Activated CD4-positive, alpha-beta T cell treated with anti-CD3 and anti-CD28 coated beads, Interleukin-2, Interleukin-6, amounts not matched to agents 100 ng/mL and 50 ng/mL, durations not matched to agents 16 hours and 8 hours (primary cell): Measurements from ENCODE around the gene ECPAS.
"Not testable (repeated sequence)": the region's sequence is repeated elsewhere in the genome, so short reads cannot be mapped to it uniquely, and the experiment has no call there.

Source experiments
- DNase-seq: peaks from one replicate; pipeline ENCODE4 v3.0.0-alpha.2; 2020

ECPAS gene

GRCh38 chr9:111483858-111484571, at the start of gene ECPAS:
Gene ECPAS (minus strand): TSS chr9:111484383. CDS start chr9:111472918, 11,465 bp downstream.
- DNase-seq: peak; percentile 85

DNA sequence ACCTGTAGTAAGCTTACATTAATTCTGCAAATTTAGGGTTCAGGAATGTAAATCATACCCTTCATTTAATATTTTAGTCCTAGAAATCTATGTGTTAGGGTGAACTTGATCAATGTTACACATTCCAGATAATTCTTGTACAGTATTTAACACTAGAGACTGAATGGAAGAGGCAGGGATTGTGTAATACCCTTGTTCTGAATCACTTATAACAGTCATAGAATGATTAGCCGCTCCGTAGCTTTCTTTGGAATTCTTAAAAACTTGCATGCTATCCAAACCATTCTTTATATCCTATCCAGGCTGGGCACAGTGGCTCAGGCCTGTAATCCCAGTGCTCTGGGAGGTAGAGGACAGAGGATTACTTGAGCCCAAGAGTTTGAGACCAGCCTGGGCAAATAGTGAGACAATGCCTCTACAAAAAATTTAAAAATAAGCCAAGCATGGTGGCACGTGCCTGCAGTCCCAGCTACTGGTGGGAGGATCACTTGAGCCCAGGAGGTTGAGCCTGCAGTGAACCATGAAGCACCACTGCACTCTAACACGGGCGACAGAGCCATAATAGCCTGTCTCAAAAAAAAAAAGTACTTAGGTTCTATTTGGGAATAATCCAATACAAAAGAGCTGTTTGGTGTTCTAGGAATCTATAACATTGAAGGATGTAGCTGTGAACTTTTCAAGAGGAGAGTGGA, 49.1 kb upstream of the ECPAS start:
- no peak for DNase-seq

GRCh38 chr9:111531716-111532115, 47.5 kb upstream of the ECPAS start:
- DNase-seq: no peak

- no peak for DNase-seq
Observed at GRCh38 chr9:111529787-111530186, 45.6 kb upstream of the ECPAS start.

GRCh38 chr9:111527347-111527746, 43.2 kb upstream of the ECPAS start:
- peak; percentile 46 for DNase-seq

- peak; percentile 75 for DNase-seq
Observed at GRCh38 chr9:111525056-111525977, 41.1 kb upstream of the ECPAS start, which contains the start of gene ZNF483. Gene ZNF483 (plus strand): TSS chr9:111525179. CDS start chr9:111527396, 2,217 bp downstream.

DNA sequence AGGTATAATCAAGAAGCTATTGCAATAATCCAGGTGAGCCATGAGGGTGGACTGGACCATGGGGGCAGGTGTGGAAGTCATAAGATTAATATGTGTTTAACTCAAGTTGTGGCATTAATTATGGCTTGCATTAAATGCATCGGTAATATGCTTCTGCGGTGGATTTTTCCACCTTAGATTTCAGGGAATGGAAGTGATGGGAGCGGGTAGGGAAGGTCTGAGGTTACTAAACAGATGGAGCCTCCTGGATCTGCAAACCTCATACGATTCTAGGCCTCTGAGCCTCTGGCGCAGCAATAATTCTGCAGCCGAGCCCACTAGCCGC, 40.5 kb upstream of the ECPAS start:
- DNase-seq: no peak

DNA sequence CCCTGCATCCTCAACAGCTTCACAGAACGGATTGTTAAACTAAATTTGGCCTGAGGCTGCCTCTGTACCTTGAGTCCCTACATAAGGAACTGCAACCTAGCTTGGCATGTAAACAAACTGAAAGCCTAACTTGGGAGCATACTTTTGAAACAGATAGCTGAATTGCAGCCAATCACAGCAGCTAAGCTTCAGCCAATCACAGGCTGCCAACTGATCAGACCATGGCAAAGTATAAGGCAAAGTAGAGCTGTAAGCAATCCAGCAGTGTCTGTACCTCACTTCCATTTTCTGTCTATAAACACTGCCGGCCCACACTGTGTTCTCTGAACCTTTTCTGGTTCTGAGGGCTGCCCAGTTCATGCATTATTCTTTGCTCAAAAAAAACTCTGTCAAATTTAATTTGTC, 31.9 kb upstream of the ECPAS start:
- DNase-seq: no peak

GRCh38 chr9:111514967-111515366, 30.8 kb upstream of the ECPAS start:
- no peak for DNase-seq

GRCh38 chr9:111511581-111511980, 27.4 kb upstream of the ECPAS start:
- DNase-seq: not testable (repeated sequence)

DNA sequence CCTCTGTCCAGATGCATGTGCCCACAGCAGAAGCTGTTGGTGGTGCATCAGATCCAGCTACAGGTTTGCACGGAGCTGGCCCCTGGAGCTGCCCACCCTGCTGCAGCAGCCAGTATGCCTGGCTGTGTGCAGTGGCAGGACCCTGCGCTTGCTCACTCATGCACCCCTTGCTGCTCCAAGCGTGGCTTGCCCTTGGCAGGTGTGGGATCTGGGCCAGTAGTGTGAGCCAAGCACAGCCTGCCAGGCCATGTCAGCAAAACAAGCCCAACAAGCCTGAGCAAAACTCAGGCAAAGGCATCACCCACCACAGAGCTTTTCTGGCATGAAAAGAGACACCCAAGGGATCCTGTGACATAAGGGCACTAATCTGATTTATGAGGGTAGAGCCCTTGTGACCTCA, 18.3 kb upstream of the ECPAS start:
- no peak for DNase-seq

- DNase-seq: no peak
Observed at GRCh38 chr9:111501648-111502047, 17.5 kb upstream of the ECPAS start.

GRCh38 chr9:111501005-111501562, 16.9 kb upstream of the ECPAS start:
- no peak for DNase-seq

GRCh38 chr9:111497196-111497595, 13.0 kb upstream of the ECPAS start:
- not testable (repeated sequence) for DNase-seq

- DNase-seq: no peak
Observed at GRCh38 chr9:111484572-111484894, 350 bp upstream of the ECPAS start.

DNA sequence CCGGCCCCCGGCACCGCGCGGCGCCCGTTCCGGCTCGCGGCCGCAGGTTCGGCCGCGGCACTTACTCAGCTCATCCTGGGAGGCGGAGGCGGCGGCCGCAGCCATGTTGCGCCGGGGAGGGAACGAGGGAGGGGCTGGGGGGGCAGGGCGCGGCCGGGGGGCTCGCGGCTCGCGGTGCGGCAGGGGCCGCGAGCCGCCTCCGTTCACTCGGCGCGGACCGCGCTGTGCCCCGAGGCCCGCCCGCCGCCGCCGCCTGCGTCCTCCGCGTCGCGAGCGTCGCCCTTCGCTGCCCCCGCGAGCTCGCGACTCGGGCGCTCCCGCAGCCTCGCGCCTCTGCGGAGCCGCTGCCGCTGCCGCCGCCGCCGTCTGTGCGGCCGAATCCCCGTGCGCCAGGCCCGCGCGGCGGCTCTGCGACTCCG, 735 bp downstream of the ECPAS start:
- DNase-seq: peak; percentile 62

- peak; percentile 74 for DNase-seq
Observed at GRCh38 chr9:111482694-111483438, 1.3 kb downstream of the ECPAS start.

DNA sequence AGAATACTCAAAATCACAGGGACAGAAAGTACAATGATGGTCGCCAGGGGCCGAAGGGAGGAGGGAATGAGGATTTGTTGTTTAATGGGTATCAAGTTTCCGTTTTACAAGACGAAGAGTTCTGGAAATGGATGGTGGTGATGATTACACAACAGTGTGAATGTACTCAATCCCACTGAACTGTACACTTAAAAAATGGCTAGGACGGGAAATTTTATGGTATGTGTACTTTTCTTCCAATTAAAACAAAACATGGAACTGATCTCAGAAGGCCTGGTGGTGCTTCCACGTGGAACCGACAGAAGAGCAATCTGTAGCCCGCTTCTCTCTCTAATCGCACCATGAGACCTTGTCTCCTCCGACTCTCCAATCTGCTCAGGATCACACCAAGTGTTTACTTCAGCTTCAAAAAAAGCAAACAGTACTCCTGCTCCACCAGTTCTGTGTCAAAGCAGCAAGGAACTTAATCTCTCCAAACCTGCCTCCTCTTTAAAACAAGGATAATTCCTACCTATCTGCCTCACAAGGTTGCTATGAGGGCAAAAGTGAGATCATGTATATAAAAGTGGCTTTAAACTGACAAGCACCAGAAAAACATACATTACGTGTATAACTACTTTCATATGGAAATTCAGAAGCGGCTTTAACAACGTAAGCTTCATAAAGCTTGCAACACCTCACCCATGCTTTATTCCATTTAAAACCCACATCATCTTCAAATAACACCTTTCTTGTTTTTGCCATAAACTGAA, 2.1 kb downstream of the ECPAS start:
- no peak for DNase-seq

GRCh38 chr9:111477677-111478076, 6.5 kb downstream of the ECPAS start:
- DNase-seq: no peak

- no peak for DNase-seq
Observed at GRCh38 chr9:111475195-111475594, 9.0 kb downstream of the ECPAS start.

GRCh38 chr9:111474385-111474784, 9.8 kb downstream of the ECPAS start:
- DNase-seq: no peak
